ENCODE results near the gene DUSP22. TPM values are rescaled to one million over a fixed set of nuclear protein-coding genes. Genes with fewer than 3 reads are reported as not detected.

DUSP22 gene
- total RNA-seq, 2 experiments from 2014 or later = 35.3 to 36.7 TPM

- peaks cover 4% of the 10 kb centered on the region for H3K36me3 Mint-ChIP-seq (ENCODE audit: low read depth)
- peaks cover 17% of the 10 kb centered on the region for H3K4me1 Mint-ChIP-seq
- ChIA-PET POLR2A (no interaction called here), CTCF (interaction anchor here (1.3 to 2.1 kb wide), 2 partner anchors 8 to 12 kb away, joined by 3 to 6 read pairs; no protein-coding TSS in a partner anchor)
- no peak overlapping the region for H3K27ac Mint-ChIP-seq
- H3K27me3 Mint-ChIP-seq = no peaks in the 10 kb centered on the region
- DNase-seq = no peak
- no peak overlapping the region for H3K4me3 Mint-ChIP-seq
- H3K9me3 Mint-ChIP-seq = no peaks in the 10 kb centered on the region
These were observed 17.7 kb downstream of the DUSP22 start for GRCh38 chr6:309947-310346.

DNA sequence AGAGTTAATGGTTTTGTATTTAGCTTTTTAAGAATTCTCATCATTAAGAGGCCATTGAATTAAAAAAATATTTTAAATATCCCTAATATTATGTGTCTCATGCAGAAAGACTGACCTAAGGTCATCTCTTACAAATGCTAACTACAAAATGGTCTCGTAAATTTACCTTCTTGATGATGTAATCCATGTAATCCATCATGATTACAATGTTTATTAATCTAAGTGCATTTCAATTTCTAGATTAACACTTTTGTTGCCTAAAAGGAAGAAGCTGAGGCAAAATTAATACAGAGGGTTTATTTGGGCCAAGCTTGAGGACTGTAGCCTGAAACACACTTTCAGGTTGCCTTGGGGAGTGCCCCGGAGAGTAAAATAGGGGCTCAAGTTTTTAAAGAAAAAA, 18.4 kb downstream of the DUSP22 start:
- no peak for DNase-seq
- Mint-ChIP-seq H3K4me3 (no peak overlapping the region), H3K9me3 (no peaks in the 10 kb centered on the region), H3K4me1 (peaks cover 19% of the 10 kb centered on the region), H3K27ac (no peak overlapping the region), H3K36me3 (ENCODE audit: low read depth) (peaks cover 4% of the 10 kb centered on the region), H3K27me3 (no peaks in the 10 kb centered on the region)
- POLR2A ChIA-PET = no interaction called here
- CTCF ChIA-PET = interaction anchor here (1.2 to 1.3 kb wide), 2 partner anchors 10 to 12 kb away, joined by 3 read pairs; no protein-coding TSS in a partner anchor

- H3K4me1 Mint-ChIP-seq = peaks cover 25% of the 10 kb centered on the region
- CTCF ChIA-PET = interaction anchor here (0.7 to 1.4 kb wide), 3 partner anchors 11 to 20 kb away, joined by 3 to 4 read pairs (median 3); no protein-coding TSS in a partner anchor
These were observed 19.5 kb downstream of the DUSP22 start for GRCh38 chr6:311679-312220.

GRCh38 chr6:313087-313486, 20.8 kb downstream of the DUSP22 start:
- DNase-seq = no peak
- H3K4me1 Mint-ChIP-seq = peaks cover 31% of the 10 kb centered on the region
- H3K36me3 Mint-ChIP-seq (ENCODE audit: low read depth) = peaks cover 4% of the 10 kb centered on the region
- H3K27me3 Mint-ChIP-seq = no peaks in the 10 kb centered on the region
- POLR2A ChIA-PET = interaction anchor here (0.7 kb wide), 1 partner anchor 23 kb away, joined by 6 read pairs; no protein-coding TSS in a partner anchor
- H3K9me3 Mint-ChIP-seq = no peaks in the 10 kb centered on the region
- CTCF ChIA-PET = interaction anchor here (0.9 to 1.9 kb wide), 6 partner anchors 9 to 92 kb away, joined by 3 to 4 read pairs (median 3); no protein-coding TSS in a partner anchor
- H3K4me3 Mint-ChIP-seq = no peak overlapping the region
- peak overlapping the region; percentile 10 for H3K27ac Mint-ChIP-seq

More at GRCh38 chr6:311679-312220, 19.5 kb downstream of the DUSP22 start:
- H3K4me3 Mint-ChIP-seq = no peak overlapping the region
- H3K27ac Mint-ChIP-seq = no peak overlapping the region
- no peaks in the 10 kb centered on the region for H3K9me3 Mint-ChIP-seq
- peaks cover 4% of the 10 kb centered on the region for H3K36me3 Mint-ChIP-seq (ENCODE audit: low read depth)
- no peaks in the 10 kb centered on the region for H3K27me3 Mint-ChIP-seq
- POLR2A ChIA-PET = no interaction called here
- DNase-seq = no peak

GRCh38 chr6:313917-314316, 21.6 kb downstream of the DUSP22 start:
- peaks cover 31% of the 10 kb centered on the region for H3K4me1 Mint-ChIP-seq
- no peak for DNase-seq
- H3K9me3 Mint-ChIP-seq = no peaks in the 10 kb centered on the region
- H3K27me3 Mint-ChIP-seq = no peaks in the 10 kb centered on the region
- peaks cover 4% of the 10 kb centered on the region for H3K36me3 Mint-ChIP-seq (ENCODE audit: low read depth)
- no peak overlapping the region for H3K27ac Mint-ChIP-seq
- ChIA-PET POLR2A (no interaction called here), CTCF (interaction anchor here (1.0 to 2.2 kb wide), 6 partner anchors 8 to 115 kb away, joined by 3 to 5 read pairs (median 3); no protein-coding TSS in a partner anchor)
- no peak overlapping the region for H3K4me3 Mint-ChIP-seq

- Mint-ChIP-seq H3K27ac (no peak overlapping the region), H3K4me3 (no peak overlapping the region), H3K27me3 (no peaks in the 10 kb centered on the region), H3K9me3 (no peaks in the 10 kb centered on the region), H3K36me3 (ENCODE audit: low read depth) (peaks cover 4% of the 10 kb centered on the region), H3K4me1 (peaks cover 35% of the 10 kb centered on the region)
- no peak for DNase-seq
- ChIA-PET CTCF (interaction anchor here (1.0 to 2.2 kb wide), 2 partner anchors 59 to 116 kb away, joined by 3 to 5 read pairs; no protein-coding TSS in a partner anchor), POLR2A (interaction anchor here (0.6 kb wide), 1 partner anchor 63 kb away, joined by 3 read pairs; no protein-coding TSS in a partner anchor)
These were observed 22.1 kb downstream of the DUSP22 start for GRCh38 chr6:314377-314776.

- CTCF ChIA-PET = interaction anchor here (1.0 to 2.2 kb wide), 4 partner anchors 9 to 59 kb away, joined by 3 to 5 read pairs (median 3); no protein-coding TSS in a partner anchor
- DNase-seq = no peak
These were observed 22.9 kb downstream of the DUSP22 start for GRCh38 chr6:315226-315625.

DNA sequence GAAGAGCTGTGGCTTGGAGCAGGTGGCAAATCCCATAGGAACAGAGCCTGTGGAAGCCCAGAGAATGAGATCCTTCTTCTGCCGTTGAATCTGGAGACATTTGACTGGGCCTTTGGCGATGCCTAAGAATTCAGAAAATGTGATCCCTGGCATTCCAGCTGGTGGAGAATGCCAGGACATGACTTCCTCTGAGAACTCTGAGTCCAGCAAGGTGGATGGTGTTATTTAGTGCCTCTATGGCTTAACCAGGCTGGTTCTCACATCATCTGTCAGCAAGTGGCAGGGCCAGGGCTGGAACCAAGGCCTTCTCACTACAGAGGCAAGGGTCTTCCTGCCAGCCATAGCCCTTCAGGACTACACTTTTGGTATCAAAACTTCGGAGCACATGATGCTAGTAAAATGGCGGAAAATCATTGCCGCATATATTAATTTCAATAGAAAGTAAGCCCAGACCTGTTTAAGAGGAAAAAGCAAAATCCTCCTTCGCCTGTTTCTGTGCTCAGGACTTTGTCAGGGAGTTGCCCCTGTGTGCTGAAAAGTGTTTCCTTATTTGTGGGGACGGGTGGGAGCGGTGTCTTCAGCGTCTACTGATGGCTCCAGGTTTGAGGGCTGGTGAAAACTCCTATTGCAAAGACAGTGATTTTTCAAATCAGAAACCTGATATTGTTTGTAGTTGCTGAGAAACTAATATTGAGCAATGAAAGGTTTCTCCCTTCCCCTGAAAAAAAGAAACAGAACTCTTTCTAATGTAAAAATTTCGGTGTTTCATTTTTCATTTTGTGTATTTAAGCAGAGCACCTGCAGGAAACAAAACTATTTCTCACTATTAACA, 23.9 kb downstream of the DUSP22 start:
- Mint-ChIP-seq H3K4me3 (no peak overlapping the region), H3K27me3 (no peaks in the 10 kb centered on the region), H3K9me3 (no peaks in the 10 kb centered on the region), H3K36me3 (ENCODE audit: low read depth) (peaks cover 4% of the 10 kb centered on the region), H3K4me1 (peaks cover 39% of the 10 kb centered on the region), H3K27ac (no peak overlapping the region)
- ChIA-PET POLR2A (no interaction called here), CTCF (interaction anchor here (1.0 to 1.1 kb wide), 3 partner anchors 10 to 18 kb away, joined by 3 read pairs; no protein-coding TSS in a partner anchor)
- no peak for DNase-seq

More at GRCh38 chr6:315226-315625, 22.9 kb downstream of the DUSP22 start:
- no peak overlapping the region for H3K4me3 Mint-ChIP-seq
- POLR2A ChIA-PET = interaction anchor here (0.7 kb wide), 1 partner anchor 23 kb away, joined by 3 read pairs; the partner anchor contains the start of gene DUSP22
- peaks cover 39% of the 10 kb centered on the region for H3K4me1 Mint-ChIP-seq
- H3K36me3 Mint-ChIP-seq (ENCODE audit: low read depth) = peaks cover 4% of the 10 kb centered on the region
- H3K9me3 Mint-ChIP-seq = no peaks in the 10 kb centered on the region
- no peak overlapping the region for H3K27ac Mint-ChIP-seq
- no peaks in the 10 kb centered on the region for H3K27me3 Mint-ChIP-seq

DNA sequence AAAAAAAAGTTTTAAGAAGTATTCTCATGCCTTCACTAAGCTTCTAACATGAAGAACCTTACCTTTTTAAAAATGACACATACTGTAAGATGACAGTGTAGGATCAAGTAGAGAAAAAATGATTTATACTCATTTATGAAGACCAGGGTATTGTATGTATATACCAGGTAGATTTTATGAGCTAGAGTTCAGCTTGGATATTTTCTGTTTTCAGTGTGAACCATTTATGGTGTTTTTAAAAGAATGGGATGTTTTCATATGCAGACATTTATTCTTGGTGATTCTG, 24.4 kb downstream of the DUSP22 start:
- Mint-ChIP-seq H3K27ac (no peak overlapping the region), H3K9me3 (no peaks in the 10 kb centered on the region), H3K4me3 (no peak overlapping the region), H3K4me1 (peaks cover 38% of the 10 kb centered on the region), H3K27me3 (no peaks in the 10 kb centered on the region), H3K36me3 (ENCODE audit: low read depth) (peaks cover 4% of the 10 kb centered on the region)
- POLR2A ChIA-PET = no interaction called here
- DNase-seq = no peak
- CTCF ChIA-PET = no interaction called here

DNA sequence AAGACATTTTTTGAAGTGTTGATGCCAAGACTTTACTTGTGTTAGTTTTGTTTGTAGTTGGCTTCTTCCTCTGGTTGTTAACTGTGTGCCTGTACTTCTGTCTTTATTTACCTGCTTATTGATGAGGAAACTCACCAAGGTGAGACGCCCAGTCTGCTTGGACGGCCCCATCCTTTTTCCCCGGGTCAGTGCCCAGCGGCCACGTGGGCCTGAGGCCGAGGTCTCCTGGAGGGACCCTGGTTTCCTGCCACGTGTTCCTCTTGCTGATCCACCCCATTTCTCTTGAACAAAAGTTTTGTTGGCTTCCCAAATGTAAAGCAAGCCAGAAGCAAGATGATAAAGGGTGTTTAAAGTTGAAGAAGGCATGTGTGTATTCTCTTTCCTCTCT, 24.8 kb downstream of the DUSP22 start:
- Mint-ChIP-seq H3K4me3 (no peak overlapping the region), H3K4me1 (peaks cover 34% of the 10 kb centered on the region), H3K27me3 (no peaks in the 10 kb centered on the region), H3K36me3 (ENCODE audit: low read depth) (peaks cover 1% of the 10 kb centered on the region), H3K9me3 (no peaks in the 10 kb centered on the region), H3K27ac (no peak overlapping the region)
- POLR2A ChIA-PET = no interaction called here
- CTCF ChIA-PET = interaction anchor here (0.6 to 0.9 kb wide), 2 partner anchors 65 to 71 kb away, joined by 3 read pairs; no protein-coding TSS in a partner anchor
- DNase-seq = no peak

DNA sequence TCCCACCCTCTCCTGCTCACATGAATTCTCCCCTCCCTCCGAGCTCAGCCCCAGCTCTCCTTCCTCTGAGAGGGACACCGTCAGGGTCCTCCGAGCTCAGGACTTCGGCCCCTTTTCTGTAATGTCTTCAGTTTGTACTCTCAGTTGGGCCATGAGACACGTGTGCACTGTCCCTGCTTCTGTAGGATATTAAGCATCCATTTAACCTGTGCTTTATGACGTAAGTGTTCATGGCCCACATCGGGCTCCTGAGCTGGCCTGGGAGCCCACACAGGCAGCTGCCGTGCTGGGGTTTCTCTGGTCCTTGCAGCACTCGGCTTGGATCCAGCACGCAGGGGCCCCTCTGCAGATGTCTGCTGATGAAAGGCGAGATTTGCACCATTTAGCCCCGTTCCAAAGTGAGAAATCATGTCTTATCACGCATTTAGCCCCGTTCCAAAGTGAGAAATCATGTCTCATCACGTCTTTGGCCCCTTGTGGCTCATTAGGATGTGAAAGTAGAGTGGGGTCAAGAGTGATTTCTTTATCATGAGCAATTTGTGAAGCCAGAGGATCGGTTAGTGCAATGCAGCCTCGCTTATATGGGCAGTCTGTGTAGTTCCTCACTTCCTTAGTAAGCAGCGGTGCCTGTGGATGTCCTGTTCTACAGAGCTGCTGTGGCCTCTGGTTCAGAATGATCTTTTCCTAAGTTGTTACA, 25.3 kb downstream of the DUSP22 start:
- peaks cover 30% of the 10 kb centered on the region for H3K4me1 Mint-ChIP-seq
- H3K9me3 Mint-ChIP-seq = no peaks in the 10 kb centered on the region
- ChIA-PET POLR2A (interaction anchor here (0.6 kb wide), 1 partner anchor 21 kb away, joined by 3 read pairs; no protein-coding TSS in a partner anchor), CTCF (interaction anchor here (0.6 to 2.4 kb wide), 8 partner anchors 9 to 129 kb away, joined by 3 to 10 read pairs (median 3); no protein-coding TSS in a partner anchor)
- H3K36me3 Mint-ChIP-seq (ENCODE audit: low read depth) = peaks cover 1% of the 10 kb centered on the region
- DNase-seq = no peak
- no peak overlapping the region for H3K4me3 Mint-ChIP-seq
- H3K27me3 Mint-ChIP-seq = no peaks in the 10 kb centered on the region
- H3K27ac Mint-ChIP-seq = no peak overlapping the region

- H3K27me3 Mint-ChIP-seq = no peaks in the 10 kb centered on the region
- no peak overlapping the region for H3K27ac Mint-ChIP-seq
- no peak for DNase-seq
- CTCF ChIA-PET = interaction anchor here (0.6 to 2.4 kb wide), 6 partner anchors 9 to 130 kb away, joined by 3 to 10 read pairs (median 4); no protein-coding TSS in a partner anchor
- H3K4me1 Mint-ChIP-seq = peaks cover 22% of the 10 kb centered on the region
- POLR2A ChIA-PET = interaction anchor here (0.6 kb wide), 1 partner anchor 21 kb away, joined by 3 read pairs; no protein-coding TSS in a partner anchor
- no peak overlapping the region for H3K4me3 Mint-ChIP-seq
- peaks cover 1% of the 10 kb centered on the region for H3K36me3 Mint-ChIP-seq (ENCODE audit: low read depth)
- H3K9me3 Mint-ChIP-seq = no peaks in the 10 kb centered on the region
These were observed 26.1 kb downstream of the DUSP22 start for GRCh38 chr6:318243-318890.

Measured in activated CD4-positive, alpha-beta T cell treated with anti-CD3 and anti-CD28 coated beads, Interleukin-2, amount 10 ng/mL, durations not matched to agents 7 days and 5 days (primary cell).